RPMI7951 (cell line): ENCODE data around the gene SEPHS1. TPM values are rescaled to one million over a fixed set of nuclear protein-coding genes. Genes with fewer than 3 reads are reported as not detected.

Experiments
- DNase-seq: peaks from one replicate; pipeline ENCODE4 v3.0.0-alpha.2; 2012; ENCODE audit warnings: low read depth
- total RNA-seq: library from RNA; depleted of rRNA; stranded (reverse); fragments of >200 nt; shearing (Covaris generic); gene quantifications from 2 replicates; pipeline ENCODE4 v1.2.3, GENCODE V29; 2014

Gene SEPHS1
- total RNA-seq, 1 experiment from 2014 or later: 60.7 TPM

GRCh38 chr10:13328126-13328525 is 20.0 kb downstream of the SEPHS1 start:
- DNase-seq: no peak

GRCh38 chr10:13327534-13327933 is 20.6 kb downstream of the SEPHS1 start:
- DNase-seq: no peak

GRCh38 chr10:13322615-13323148 is 25.4 kb downstream of the SEPHS1 start:
- no peak for DNase-seq

GRCh38 chr10:13321576-13321975 is 26.5 kb downstream of the SEPHS1 start:
- DNase-seq: no peak

- no peak for DNase-seq
These were observed 28.9 kb downstream of the SEPHS1 start for GRCh38 chr10:13319166-13319565.

GRCh38 chr10:13317474-13317873 is 30.6 kb downstream of the SEPHS1 start:
- no peak for DNase-seq

GRCh38 chr10:13316635-13317311 is 31.3 kb downstream of the SEPHS1 start:
- no peak for DNase-seq

- DNase-seq: no peak
These were observed 32.7 kb downstream of the SEPHS1 start for GRCh38 chr10:13315361-13315760.

GRCh38 chr10:13311177-13311575 is 36.9 kb downstream of the SEPHS1 start:
- peak; percentile 4 for DNase-seq

GRCh38 chr10:13310518-13311176 is 37.4 kb downstream of the SEPHS1 start:
- no peak for DNase-seq

GRCh38 chr10:13309792-13310191 is 38.3 kb downstream of the SEPHS1 start:
- DNase-seq: no peak

- no peak for DNase-seq
These were observed 40.0 kb downstream of the SEPHS1 start for GRCh38 chr10:13308096-13308495.

- DNase-seq: no peak
These were observed 42.0 kb downstream of the SEPHS1 start for GRCh38 chr10:13306103-13306502.

- DNase-seq: peak; percentile 1
These were observed 45.1 kb downstream of the SEPHS1 start for GRCh38 chr10:13302821-13303555.

- DNase-seq: peak; percentile 88
These were observed 48.4 kb downstream of the SEPHS1 start, which contains the start of gene PHYH for GRCh38 chr10:13299437-13300287. Gene PHYH, minus strand, starts transcription at chr10:13300064. Its CDS starts 22 bp downstream, at chr10:13300042.

GRCh38 chr10:13298748-13299436 is 49.2 kb downstream of the SEPHS1 start:
- no peak for DNase-seq

GRCh38 chr10:13296476-13296875 is 51.6 kb downstream of the SEPHS1 start:
- no peak for DNase-seq

GRCh38 chr10:13294784-13295183 is 53.3 kb downstream of the SEPHS1 start:
- no peak for DNase-seq

GRCh38 chr10:13291821-13292773 is 56.0 kb downstream of the SEPHS1 start:
- DNase-seq: no peak

- no peak for DNase-seq
These were observed 57.0 kb downstream of the SEPHS1 start for GRCh38 chr10:13291061-13291460.
